ENCODE data around the gene CEBPA. TPM values are rescaled to one million over a fixed set of nuclear protein-coding genes. Genes with fewer than 3 reads are reported as not detected.

Gene CEBPA
- polyA plus RNA-seq, 4 donors = 31.0 to 203 (median 58.2) TPM

- Histone ChIP-seq H3K27ac (ENCODE audit: low read depth in 1 of 3, low read length in 2 of 3) (no peak overlapping the region), H3K27me3 (ENCODE audit: control insufficient read depth in 3 of 3, insufficient read depth in 3 of 3, low read length in 3 of 3) (no peaks in the 10 kb centered on the region), H3K9me3 (ENCODE audit: control insufficient read depth in 2 of 2, insufficient read depth in 1 of 2, low read depth in 1 of 2, low read length in 1 of 2) (peaks cover 0 to 3% of the 10 kb centered on the region in 2 donors), H3K36me3 (ENCODE audit: control insufficient read depth in 3 of 3, insufficient read depth in 2 of 3, low read depth in 1 of 3, low read length in 3 of 3) (no peaks in the 10 kb centered on the region), H3K4me3 (ENCODE audit: low read depth in 1 of 3, low read length in 3 of 3) (no peak overlapping the region), H3K4me1 (ENCODE audit: control insufficient read depth in 3 of 3, insufficient read depth in 2 of 3, low read depth in 1 of 3, low read length in 2 of 3) (peaks cover 0 to 12% (median 0%) of the 10 kb centered on the region in 3 donors)
- FAIRE-seq (no peak), DNase-seq (no peak)
- 84 to 88% (median 86%) methylated on average over 7 to 8 of the region's 8 CpGs for whole genome bisulfite sequencing, 3 donors
Measured at GRCh38 chr19:33252971-33253370, 49.4 kb downstream of the CEBPA start.

- WGBS, 3 donors = 88 to 93% (median 89%) methylated on average over 4 of the region's 4 CpGs
- DNase-seq (no peak), FAIRE-seq (no peak)
- no peak overlapping the region for H3K27ac ChIP-seq (ENCODE audit: low read depth in 1 of 3, low read length in 2 of 3)
- peaks cover 0 to 13% (median 0%) of the 10 kb centered on the region in 3 donors for H3K4me1 ChIP-seq (ENCODE audit: control insufficient read depth in 3 of 3, insufficient read depth in 2 of 3, low read depth in 1 of 3, low read length in 2 of 3)
- H3K9me3 ChIP-seq (ENCODE audit: control insufficient read depth in 2 of 2, insufficient read depth in 1 of 2, low read depth in 1 of 2, low read length in 1 of 2) = no peaks in the 10 kb centered on the region
- H3K4me3 ChIP-seq (ENCODE audit: low read depth in 1 of 3, low read length in 3 of 3) = no peak overlapping the region
- no peaks in the 10 kb centered on the region for H3K36me3 ChIP-seq (ENCODE audit: control insufficient read depth in 3 of 3, insufficient read depth in 2 of 3, low read depth in 1 of 3, low read length in 3 of 3)
- no peaks in the 10 kb centered on the region for H3K27me3 ChIP-seq (ENCODE audit: control insufficient read depth in 3 of 3, insufficient read depth in 3 of 3, low read length in 3 of 3)
Measured at GRCh38 chr19:33252418-33252962, 49.8 kb downstream of the CEBPA start.

DNA sequence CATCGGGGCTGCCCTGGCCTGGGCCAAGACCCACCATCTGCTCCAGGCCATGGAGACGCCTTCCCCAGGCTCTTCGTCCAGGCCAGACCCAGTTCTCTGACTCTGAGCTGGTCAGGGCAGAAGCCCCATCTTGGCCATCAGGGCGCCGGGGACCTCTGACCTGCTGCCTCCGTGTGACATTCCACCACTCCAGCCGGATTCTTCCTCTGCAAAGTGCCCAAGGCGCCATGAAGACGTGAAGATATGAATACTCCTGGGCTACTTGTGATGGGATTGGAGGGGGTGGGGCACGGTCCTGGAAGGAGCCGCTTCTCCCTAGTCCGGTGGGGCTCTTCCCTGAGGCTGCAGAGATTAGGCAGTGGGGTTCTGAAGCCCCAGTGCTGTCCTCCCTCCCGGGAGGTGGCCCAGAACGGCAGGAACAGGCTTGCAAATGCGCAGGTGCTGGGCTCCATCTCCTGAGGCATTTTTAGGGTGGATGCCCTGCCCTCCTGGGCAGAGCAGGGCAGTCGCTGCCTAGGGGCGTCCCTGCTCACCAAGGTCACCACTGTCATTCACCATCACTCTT lies 50.7 kb downstream of the CEBPA start:
- 75 to 81% (median 78%) methylated on average over 16 to 17 of the region's 17 CpGs for WGBS, 3 donors
- no peak for FAIRE-seq
- Histone ChIP-seq H3K27me3 (ENCODE audit: control insufficient read depth in 3 of 3, insufficient read depth in 3 of 3, low read length in 3 of 3) (no peaks in the 10 kb centered on the region), H3K36me3 (ENCODE audit: control insufficient read depth in 3 of 3, insufficient read depth in 2 of 3, low read depth in 1 of 3, low read length in 3 of 3) (no peaks in the 10 kb centered on the region), H3K4me1 (ENCODE audit: control insufficient read depth in 3 of 3, insufficient read depth in 2 of 3, low read depth in 1 of 3, low read length in 2 of 3) (peaks cover 0 to 16% (median 0%) of the 10 kb centered on the region in 3 donors), H3K4me3 (ENCODE audit: low read depth in 1 of 3, low read length in 3 of 3) (no peak overlapping the region), H3K9me3 (ENCODE audit: control insufficient read depth in 2 of 2, insufficient read depth in 1 of 2, low read depth in 1 of 2, low read length in 1 of 2) (no peaks in the 10 kb centered on the region), H3K27ac (ENCODE audit: low read depth in 1 of 3, low read length in 2 of 3) (no peak overlapping the region)
- no peak for DNase-seq

DNA sequence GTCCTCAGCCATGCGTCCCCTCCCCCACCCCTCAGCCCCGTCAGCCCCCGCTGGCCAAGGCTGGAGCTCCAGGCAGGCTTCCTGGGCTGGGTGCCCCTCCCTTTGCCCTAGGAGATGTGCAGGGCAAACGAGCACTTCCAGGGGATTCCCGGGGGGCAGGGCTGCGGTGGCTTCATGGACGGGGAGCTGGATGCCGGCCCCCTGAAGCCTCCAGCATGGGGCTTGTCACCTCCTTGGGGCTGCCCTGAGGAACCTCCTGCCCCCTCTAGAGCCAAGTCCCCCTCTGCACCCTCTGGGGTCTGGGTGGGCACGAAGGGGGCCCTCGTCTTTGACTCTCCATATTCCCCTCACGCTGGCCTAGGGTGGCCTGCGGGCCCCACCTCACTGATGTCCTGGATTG lies 51.3 kb downstream of the CEBPA start:
- H3K36me3 ChIP-seq (ENCODE audit: control insufficient read depth in 3 of 3, insufficient read depth in 2 of 3, low read depth in 1 of 3, low read length in 3 of 3) = no peaks in the 10 kb centered on the region
- no peak overlapping the region for H3K4me3 ChIP-seq (ENCODE audit: low read depth in 1 of 3, low read length in 3 of 3)
- peaks cover 0 to 16% (median 0%) of the 10 kb centered on the region in 3 donors for H3K4me1 ChIP-seq (ENCODE audit: control insufficient read depth in 3 of 3, insufficient read depth in 2 of 3, low read depth in 1 of 3, low read length in 2 of 3)
- no peak for DNase-seq
- peaks cover 0 to 3% of the 10 kb centered on the region in 2 donors for H3K9me3 ChIP-seq (ENCODE audit: control insufficient read depth in 2 of 2, insufficient read depth in 1 of 2, low read depth in 1 of 2, low read length in 1 of 2)
- 63 to 71% (median 67%) methylated on average over 11 to 12 of the region's 12 CpGs for WGBS, 3 donors
- H3K27me3 ChIP-seq (ENCODE audit: control insufficient read depth in 3 of 3, insufficient read depth in 3 of 3, low read length in 3 of 3) = no peaks in the 10 kb centered on the region
- no peak overlapping the region for H3K27ac ChIP-seq (ENCODE audit: low read depth in 1 of 3, low read length in 2 of 3)
- no peak for FAIRE-seq

- Histone ChIP-seq H3K27ac (ENCODE audit: low read depth in 1 of 3, low read length in 2 of 3) (no peak overlapping the region), H3K4me1 (ENCODE audit: control insufficient read depth in 3 of 3, insufficient read depth in 2 of 3, low read depth in 1 of 3, low read length in 2 of 3) (peaks cover 0 to 16% (median 0%) of the 10 kb centered on the region in 3 donors), H3K9me3 (ENCODE audit: control insufficient read depth in 2 of 2, insufficient read depth in 1 of 2, low read depth in 1 of 2, low read length in 1 of 2) (peaks cover 0 to 9% of the 10 kb centered on the region in 2 donors), H3K36me3 (ENCODE audit: control insufficient read depth in 3 of 3, insufficient read depth in 2 of 3, low read depth in 1 of 3, low read length in 3 of 3) (no peaks in the 10 kb centered on the region), H3K27me3 (ENCODE audit: control insufficient read depth in 3 of 3, insufficient read depth in 3 of 3, low read length in 3 of 3) (no peaks in the 10 kb centered on the region), H3K4me3 (ENCODE audit: low read depth in 1 of 3, low read length in 3 of 3) (no peak overlapping the region)
- DNase-seq (no peak), FAIRE-seq (no peak)
- 97 to 100% (median 100%) methylated on average over 1 of the region's 1 CpG for WGBS, 3 donors
Measured at GRCh38 chr19:33250500-33250899, 51.8 kb downstream of the CEBPA start.

Other genes with a start within 250 kb of the CEBPA start
- 10 to 100 TPM; 20.7 to 67.6 (median 33.7) TPM for gene RHPN2, start 237.6 kb downstream of the CEBPA start, polyA plus RNA-seq
- 10 to 100 TPM in 1 of 4 donors, 1 to 10 TPM in 3; 4.6 to 12.5 (median 9.1) TPM for gene GPATCH1, start 221.4 kb downstream of the CEBPA start, polyA plus RNA-seq
- under 1 TPM in 1 of 4 donors, not detected in 3; 0.56 TPM for gene WDR88, start 170.4 kb downstream of the CEBPA start, polyA plus RNA-seq
- gene LRP3, start 108.2 kb downstream of the CEBPA start, polyA plus RNA-seq = 10 to 100 TPM in 2 of 4 donors, 1 to 10 TPM in 2; 2.0 to 34.0 (median 9.6) TPM
- gene SLC7A10, start 76.7 kb downstream of the CEBPA start, polyA plus RNA-seq = 10 to 100 TPM in 1 of 4 donors, 1 to 10 TPM in 1, not detected in 2; 1.4 to 16.0 TPM
- gene CEBPG, start 71.2 kb upstream of the CEBPA start, polyA plus RNA-seq = 10 to 100 TPM; 48.6 to 78.0 (median 67.7) TPM
- 1,000 to 10,000 TPM in 1 of 4 donors, 100 to 1,000 TPM in 3; 159 to 1,330 (median 491) TPM for gene PEPD, start 219.3 kb upstream of the CEBPA start, polyA plus RNA-seq